HUES48 (cell line): ENCODE data around the gene STK17B.
"Not testable (repeated sequence)": the region's sequence is repeated elsewhere in the genome, so short reads cannot be mapped to it uniquely, and the experiment has no call there.

Experiments used
- H3K27ac ChIP-seq: one replicate; pipeline ENCODE4 v1.7.0; 2013; ENCODE audit warnings: low read depth, low read length, inconsistent platforms
- H3K27me3 ChIP-seq: 2 replicates; pipeline ENCODE4 v1.6.1; 2013; ENCODE audit warnings: mild to moderate bottlenecking, low read length; ENCODE audit not compliant: control insufficient read depth, insufficient read depth
- H3K36me3 ChIP-seq: 2 replicates; pipeline ENCODE4 v1.6.1; 2013; ENCODE audit warnings: low read length; ENCODE audit not compliant: control insufficient read depth, insufficient read depth
- H3K4me1 ChIP-seq: 2 replicates; pipeline ENCODE4 v1.6.1; 2013; ENCODE audit warnings: mild to moderate bottlenecking, low read length; ENCODE audit not compliant: control insufficient read depth, insufficient read depth
- H3K4me3 ChIP-seq: 2 replicates; pipeline ENCODE4 v1.5.1; 2013; ENCODE audit warnings: mild to moderate bottlenecking, low read depth, low read length
- H3K9ac ChIP-seq: 2 replicates; pipeline ENCODE4 v1.6.1; 2013; ENCODE audit warnings: mild to moderate bottlenecking, low read depth, low read length, moderate library complexity
- H3K9me3 ChIP-seq: 2 replicates; pipeline ENCODE4 v1.6.1; 2013; ENCODE audit warnings: low read length; ENCODE audit not compliant: control insufficient read depth, insufficient read depth

Gene STK17B

DNA sequence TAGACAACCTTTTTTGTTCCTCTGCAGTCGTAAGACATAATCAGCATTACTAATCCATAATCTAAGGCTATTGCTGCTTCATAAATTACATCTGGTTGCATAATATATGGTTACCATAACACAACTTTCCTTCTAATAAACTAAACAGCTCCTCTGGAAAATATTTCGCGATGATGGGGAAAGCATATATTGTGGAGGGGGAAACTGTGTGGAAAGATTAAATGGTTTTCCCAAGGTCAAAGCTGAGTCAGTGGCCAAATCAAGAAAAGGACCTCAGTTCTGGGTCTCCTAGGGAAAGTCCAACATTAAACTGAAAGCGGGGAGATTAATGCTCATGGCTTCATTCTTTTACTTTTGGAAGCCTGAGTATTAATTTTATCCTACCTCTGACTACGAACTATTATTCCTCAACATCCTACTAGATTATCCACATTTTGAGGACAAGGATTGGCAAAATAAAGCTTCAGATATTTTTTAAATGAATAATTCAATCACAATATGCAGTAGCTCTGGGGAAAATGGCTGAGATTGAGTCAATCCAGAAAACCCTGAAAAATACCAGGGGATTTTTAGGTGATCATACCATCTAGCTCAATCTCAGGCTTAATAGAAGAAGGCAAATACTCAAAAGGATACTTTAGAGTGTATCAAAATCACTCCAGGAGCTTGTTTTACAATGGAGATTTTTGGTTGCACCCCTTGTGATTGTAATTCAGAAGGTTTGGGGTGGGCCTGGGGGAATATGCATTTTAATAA is 33.8 kb upstream of the STK17B start:
- no peak overlapping the region for H3K9ac ChIP-seq
- H3K36me3 ChIP-seq: no peaks in the 10 kb centered on the region
- no peak overlapping the region for H3K4me3 ChIP-seq
- peaks cover 10% of the 10 kb centered on the region for H3K4me1 ChIP-seq
- no peaks in the 10 kb centered on the region for H3K9me3 ChIP-seq
- no peaks in the 10 kb centered on the region for H3K27me3 ChIP-seq
- no peak overlapping the region for H3K27ac ChIP-seq

DNA sequence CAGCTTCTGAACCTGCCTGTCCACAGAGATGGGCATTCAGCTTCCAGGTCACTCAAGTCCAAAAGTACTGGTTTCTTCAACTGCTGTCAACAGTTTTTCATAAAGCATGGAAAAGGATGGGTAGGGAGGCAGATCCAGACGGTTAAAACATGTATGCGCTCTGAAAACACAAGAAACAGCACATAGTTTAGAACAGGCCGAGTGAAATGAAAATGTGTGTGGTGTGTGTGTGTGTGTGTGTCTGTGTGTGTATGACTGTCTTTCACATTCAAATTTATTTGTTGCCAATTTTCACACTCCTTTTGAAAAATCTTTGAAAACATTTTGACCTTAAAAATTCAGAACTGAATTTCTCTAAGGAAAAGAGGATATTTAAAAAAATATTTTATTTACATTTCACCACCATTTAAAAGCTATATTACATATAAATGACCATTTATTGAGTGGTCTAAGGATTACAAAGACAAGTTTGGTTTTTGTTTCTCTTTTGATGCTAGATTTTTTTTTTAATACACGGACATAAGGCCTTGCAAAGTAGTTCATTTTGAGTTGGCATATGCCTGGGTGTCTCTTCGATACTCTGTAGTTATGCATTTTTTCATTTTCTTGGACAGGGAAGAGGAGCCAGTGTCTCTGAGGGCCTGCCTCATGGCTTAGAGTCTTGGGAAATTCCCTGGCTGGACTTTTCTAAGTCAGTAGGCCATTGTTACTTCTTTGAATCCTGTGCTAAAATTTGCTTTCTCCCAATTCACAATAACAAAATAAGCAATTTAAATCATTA is 30.0 kb upstream of the STK17B start:
- Histone ChIP-seq H3K27ac (no peak overlapping the region), H3K9ac (no peak overlapping the region), H3K4me1 (peaks cover 10% of the 10 kb centered on the region), H3K9me3 (no peaks in the 10 kb centered on the region), H3K36me3 (no peaks in the 10 kb centered on the region), H3K27me3 (no peaks in the 10 kb centered on the region), H3K4me3 (no peak overlapping the region)

DNA sequence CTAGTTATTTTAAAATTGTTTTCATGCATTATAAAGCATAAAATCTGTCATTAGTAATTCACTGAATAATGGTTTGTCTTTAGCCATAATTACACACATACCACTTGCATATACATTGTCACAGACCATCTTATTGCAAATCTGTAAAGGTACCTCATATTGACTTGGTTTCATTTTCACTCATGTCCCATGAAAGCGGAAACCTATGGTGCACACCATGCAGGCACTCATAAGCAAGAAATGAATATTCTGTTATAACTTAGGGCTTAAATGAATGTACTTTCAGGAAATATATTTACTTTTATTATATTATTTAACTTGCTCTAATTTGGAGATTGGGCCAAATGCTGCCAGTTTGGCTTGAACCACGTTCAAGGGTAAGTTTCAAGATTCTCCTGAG is 29.2 kb upstream of the STK17B start:
- Histone ChIP-seq H3K4me1 (peaks cover 2% of the 10 kb centered on the region), H3K27ac (no peak overlapping the region), H3K4me3 (no peak overlapping the region), H3K9me3 (no peaks in the 10 kb centered on the region), H3K9ac (no peak overlapping the region), H3K27me3 (no peaks in the 10 kb centered on the region), H3K36me3 (no peaks in the 10 kb centered on the region)

DNA sequence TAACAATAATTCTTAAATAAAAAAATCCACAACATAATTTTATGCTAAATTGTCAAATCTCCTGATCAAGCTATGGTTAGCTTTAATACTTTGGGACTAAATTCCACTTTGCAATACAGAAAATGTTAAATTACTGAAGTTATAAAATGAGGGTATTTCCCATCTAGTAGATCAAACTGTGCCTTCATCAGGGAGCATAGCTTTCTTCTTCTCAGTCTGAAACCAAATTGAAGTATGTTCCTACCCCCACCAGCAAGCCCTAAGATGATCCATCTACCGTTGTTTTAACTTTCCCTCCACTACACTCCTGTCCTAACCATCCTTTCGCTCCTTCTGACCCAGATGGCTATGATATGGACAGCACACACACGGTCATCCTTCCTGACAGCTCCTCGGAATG is 24.4 kb upstream of the STK17B start:
- Histone ChIP-seq H3K27ac (no peak overlapping the region), H3K9me3 (no peaks in the 10 kb centered on the region), H3K4me1 (no peaks in the 10 kb centered on the region), H3K27me3 (no peaks in the 10 kb centered on the region), H3K9ac (no peak overlapping the region), H3K4me3 (no peak overlapping the region), H3K36me3 (no peaks in the 10 kb centered on the region)

DNA sequence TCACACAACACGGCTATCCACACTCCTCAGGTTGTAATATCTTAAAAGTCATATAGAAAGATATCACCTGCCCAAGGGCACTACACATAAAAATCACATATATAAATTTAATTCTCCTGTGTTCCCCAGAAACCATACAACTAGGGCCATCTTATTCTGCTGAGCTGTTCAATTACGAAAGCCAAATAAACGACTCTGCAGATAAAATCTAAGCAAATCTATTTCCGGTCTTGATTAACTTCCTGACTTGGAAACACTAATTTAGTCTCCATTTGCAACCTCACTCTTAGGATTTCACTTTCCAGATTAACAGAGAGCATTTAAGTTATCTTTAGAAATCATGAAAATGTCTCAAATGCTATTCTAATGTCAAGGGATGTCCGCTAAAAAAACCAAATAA is 23.9 kb upstream of the STK17B start:
- Histone ChIP-seq H3K9ac (no peak overlapping the region), H3K4me3 (no peak overlapping the region), H3K36me3 (no peaks in the 10 kb centered on the region), H3K27ac (no peak overlapping the region), H3K27me3 (no peaks in the 10 kb centered on the region), H3K4me1 (no peaks in the 10 kb centered on the region), H3K9me3 (no peaks in the 10 kb centered on the region)

DNA sequence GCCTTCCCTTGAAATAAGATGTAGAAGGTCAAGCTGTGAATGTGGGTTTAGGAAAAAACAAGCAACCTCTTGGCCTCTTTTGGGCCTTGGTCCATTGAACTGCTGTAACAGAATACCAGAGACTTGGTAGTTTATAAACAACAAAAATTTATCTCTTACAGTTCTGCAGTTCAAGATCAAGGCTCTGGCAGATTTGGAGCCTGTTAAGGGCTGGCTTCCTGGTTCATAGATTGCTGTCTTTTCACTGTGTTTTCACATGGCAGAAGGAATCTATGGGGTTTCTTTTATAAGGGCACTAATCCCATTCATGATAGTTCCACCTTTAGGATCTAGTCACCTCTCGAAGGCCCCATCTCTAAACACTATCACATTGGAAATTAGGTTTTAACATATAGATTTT is 20.2 kb upstream of the STK17B start:
- Histone ChIP-seq H3K4me1 (no peaks in the 10 kb centered on the region), H3K9me3 (no peaks in the 10 kb centered on the region), H3K27me3 (no peaks in the 10 kb centered on the region), H3K27ac (no peak overlapping the region), H3K4me3 (no peak overlapping the region), H3K9ac (no peak overlapping the region), H3K36me3 (no peaks in the 10 kb centered on the region)

DNA sequence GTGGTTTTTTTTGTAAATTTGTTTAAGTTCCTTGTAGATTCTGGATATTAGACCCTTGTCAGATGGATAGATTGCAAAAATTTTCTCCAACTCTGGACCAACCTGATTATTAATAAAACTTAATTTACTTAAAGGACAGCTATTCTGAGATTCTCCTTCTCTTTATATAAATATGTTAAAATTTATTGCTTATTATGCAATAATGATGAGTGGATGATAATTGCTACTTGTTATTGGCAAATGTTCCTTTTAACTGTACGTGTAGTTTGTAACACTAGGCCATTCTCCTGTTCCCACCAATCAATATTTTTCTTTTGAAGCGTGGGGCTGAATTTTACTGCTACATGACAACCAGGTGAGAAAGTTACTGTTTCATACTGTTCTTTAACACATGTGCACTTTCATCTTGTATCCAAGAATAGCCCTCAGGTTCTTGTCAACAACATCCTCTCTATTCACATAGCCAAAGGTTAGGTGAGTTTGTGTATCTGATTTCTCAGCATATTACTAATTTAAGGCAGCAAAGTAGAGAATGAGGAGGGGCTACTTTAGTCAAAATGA is 16.6 kb upstream of the STK17B start:
- Histone ChIP-seq H3K9me3 (no peaks in the 10 kb centered on the region), H3K4me3 (no peak overlapping the region), H3K27me3 (no peaks in the 10 kb centered on the region), H3K36me3 (no peaks in the 10 kb centered on the region), H3K27ac (no peak overlapping the region), H3K4me1 (no peaks in the 10 kb centered on the region), H3K9ac (no peak overlapping the region)

DNA sequence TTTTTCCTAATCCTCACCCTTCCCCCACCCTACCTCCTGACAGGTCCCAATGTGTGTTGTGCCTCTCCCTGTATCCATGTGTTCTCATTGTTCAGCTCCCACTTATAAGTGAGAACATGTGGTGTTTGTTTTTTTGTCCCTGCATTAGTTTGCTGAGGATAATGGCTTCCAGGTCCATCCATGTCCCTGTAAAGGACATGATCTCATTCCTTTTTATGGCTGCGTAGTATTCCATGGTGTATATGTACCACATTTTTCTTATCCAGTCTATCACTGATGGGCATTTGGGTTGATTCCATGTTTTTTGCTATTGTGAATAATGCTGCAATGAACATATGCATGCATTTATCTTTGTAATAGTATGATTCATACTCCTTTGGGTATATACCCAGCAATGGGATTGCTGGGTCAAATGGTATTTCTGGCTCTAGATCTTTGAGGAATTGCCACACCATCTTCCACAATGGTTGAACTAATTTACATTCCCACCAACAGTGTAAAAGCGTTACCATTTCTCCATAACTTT is 15.9 kb upstream of the STK17B start:
- not testable (repeated sequence) for H3K27me3 ChIP-seq, H3K9me3 ChIP-seq, H3K4me1 ChIP-seq, H3K36me3 ChIP-seq, H3K27ac ChIP-seq, H3K4me3 ChIP-seq, H3K9ac ChIP-seq

DNA sequence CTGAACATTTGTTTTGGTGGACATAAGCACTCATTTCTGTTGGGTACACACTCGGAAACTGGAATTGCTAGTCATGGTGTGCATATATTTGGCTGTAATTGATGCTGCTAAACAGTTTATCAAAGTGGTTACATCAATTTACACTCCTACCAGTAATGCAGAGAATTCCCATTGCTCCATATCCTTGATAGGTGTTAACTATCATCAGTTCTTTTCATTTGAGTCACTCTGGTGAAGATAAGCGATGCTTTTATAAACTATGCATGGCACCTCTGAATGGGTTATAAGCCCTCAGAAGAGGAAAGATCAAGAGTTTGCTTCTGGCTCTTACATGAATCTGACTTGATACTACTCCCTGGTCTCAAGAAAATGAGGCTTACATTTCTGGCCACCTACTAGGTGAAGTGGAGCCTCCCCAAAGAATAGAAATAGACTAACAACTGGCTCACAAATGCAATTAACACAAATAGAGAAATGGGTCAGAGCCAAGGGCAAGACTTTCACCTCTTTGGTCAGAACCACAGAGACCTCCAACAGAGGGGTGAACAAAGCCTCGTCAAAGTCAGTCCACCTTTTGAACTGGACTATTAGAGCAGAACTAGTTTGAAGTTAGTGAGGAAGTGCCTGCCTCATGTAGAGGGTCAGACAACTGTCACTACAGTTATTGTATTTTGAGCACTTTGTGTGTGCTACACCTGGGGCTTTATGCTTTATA is 15.0 kb upstream of the STK17B start:
- Histone ChIP-seq H3K9ac (no peak overlapping the region), H3K4me1 (no peaks in the 10 kb centered on the region), H3K36me3 (no peaks in the 10 kb centered on the region), H3K9me3 (no peaks in the 10 kb centered on the region), H3K27ac (no peak overlapping the region), H3K4me3 (no peak overlapping the region), H3K27me3 (no peaks in the 10 kb centered on the region)

DNA sequence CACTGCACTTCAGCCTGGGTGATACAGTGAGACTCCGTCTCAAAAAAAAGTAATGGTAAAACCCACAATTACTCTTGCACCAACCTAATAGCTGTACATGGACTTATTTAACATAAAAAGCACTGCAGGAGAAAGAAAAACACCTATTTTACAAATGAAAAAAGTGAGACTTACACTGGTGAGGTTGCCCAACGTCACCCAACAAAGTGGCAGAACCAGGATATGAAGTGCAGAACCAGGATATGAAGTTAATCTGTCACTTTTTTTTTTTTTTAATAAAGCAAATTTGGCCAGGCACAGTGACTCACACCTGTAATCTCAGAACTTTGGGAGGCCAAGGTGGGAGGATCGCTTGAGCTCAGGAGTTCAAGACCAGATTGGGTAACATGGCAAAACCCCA is 13.5 kb upstream of the STK17B start:
- no peaks in the 10 kb centered on the region for H3K27me3 ChIP-seq
- H3K9ac ChIP-seq: no peak overlapping the region
- H3K9me3 ChIP-seq: no peaks in the 10 kb centered on the region
- no peak overlapping the region for H3K4me3 ChIP-seq
- no peaks in the 10 kb centered on the region for H3K4me1 ChIP-seq
- no peak overlapping the region for H3K27ac ChIP-seq
- no peaks in the 10 kb centered on the region for H3K36me3 ChIP-seq
